SK-N-SH (cell line): ENCODE results near the gene MAP3K7CL. TPM values are rescaled to one million over a fixed set of nuclear protein-coding genes. Genes with fewer than 3 reads are reported as not detected.
A peak's percentile ranks its signal among the peaks of the same experiment; 100 is the strongest.

Source experiments
- CTCF ChIA-PET: fragments of 300-600, 350-600 bp; formaldehyde crosslinking; extraction: SDS; loops from one replicate; lab custom pipeline; 2021; lab: Yijun Ruan, JAX
- POLR2A ChIA-PET: fragments of 350-600 bp; sonication (Branson Sonifier 250); formaldehyde crosslinking; extraction: SDS; loops from one replicate; lab custom pipeline; 2020; ENCODE audit warnings: antibody characterized with exemption, inconsistent platforms; lab: Yijun Ruan, JAX
- DNase-seq: peaks from one replicate; pipeline ENCODE4 v3.0.0; 2012
- H2AFZ ChIP-seq: fragments of 200-600 bp; sonication (generic); 2 replicates; pipeline ENCODE4 v1.8.1; 2016; ENCODE audit warnings: antibody characterized with exemption, mild to moderate bottlenecking, low read depth
- H3F3A ChIP-seq: fragments of 200-600 bp; sonication (generic); replicated peaks from 2 replicates; pipeline ENCODE3; 2016; ENCODE audit warnings: antibody characterized with exemption, mild to moderate bottlenecking; ENCODE audit not compliant: insufficient read depth
- H3K27ac ChIP-seq, 2 experiments: fragments of 200-500 bp in 1 of 2; fragments of 200-600 bp in 1 of 2; sonication (Bioruptor generic) in 1 of 2; sonication (generic), shearing (Covaris generic) in 1 of 2; 2 replicates each; pipeline versions ENCODE4 v1.5.1 to v1.6.1; 2014 to 2016; ENCODE audit warnings: low read depth in 2 of 2, inconsistent platforms in 1 of 2, low read length in 1 of 2, mild to moderate bottlenecking in 1 of 2, mixed read lengths in 1 of 2
- H3K27me3 ChIP-seq: fragments of 200-600 bp; sonication (generic), shearing (Covaris generic); 2 replicates; pipeline ENCODE4 v1.6.1; 2016; ENCODE audit warnings: mixed run types; ENCODE audit not compliant: insufficient read depth
- H3K36me3 ChIP-seq, 2 experiments: fragments of 200-500 bp in 1 of 2; fragments of 200-600 bp in 1 of 2; sonication (Bioruptor generic) in 1 of 2; sonication (generic) in 1 of 2; replicated peaks in 1 of 2; 2 replicates each; pipeline versions ENCODE3 to v1.5.1; 2014 to 2016; ENCODE audit warnings: low read length in 1 of 2, mild to moderate bottlenecking in 1 of 2; ENCODE audit not compliant: insufficient read depth in 2 of 2, control insufficient read depth in 1 of 2
- H3K4me1 ChIP-seq, 2 experiments: fragments of 200-500 bp in 1 of 2; fragments of 200-600 bp in 1 of 2; sonication (Bioruptor generic) in 1 of 2; sonication (generic), shearing (Covaris generic) in 1 of 2; 2 replicates each; pipeline versions ENCODE4 v1.5.1 to v1.6.1; 2014 to 2016; ENCODE audit warnings: low read depth in 1 of 2, low read length in 1 of 2, mixed run types in 1 of 2; ENCODE audit not compliant: insufficient read depth in 2 of 2, control insufficient read depth in 1 of 2
- H3K4me2 ChIP-seq: fragments of 200-600 bp; sonication (generic), shearing (Covaris generic); 2 replicates; pipeline ENCODE4 v1.6.1; 2017; ENCODE audit warnings: mixed run types
- H3K4me3 ChIP-seq, 2 experiments: fragments of 200-500 bp in 1 of 2; fragments of 200-600 bp in 1 of 2; sonication (Bioruptor generic) in 1 of 2; sonication (generic), shearing (Covaris generic) in 1 of 2; 2 replicates each; pipeline versions ENCODE4 v1.5.1 to v1.8.1; 2014 to 2016; ENCODE audit warnings: low read depth in 2 of 2, inconsistent platforms in 1 of 2, low read length in 1 of 2, mild to moderate bottlenecking in 1 of 2, mixed read lengths in 1 of 2, moderate library complexity in 1 of 2
- H3K79me2 ChIP-seq: fragments of 200-600 bp; sonication (generic); 2 replicates; pipeline ENCODE4 v1.8.1; 2017; ENCODE audit warnings: mild to moderate bottlenecking; ENCODE audit not compliant: insufficient read depth
- H3K9ac ChIP-seq: fragments of 200-600 bp; sonication (generic); 2 replicates; pipeline ENCODE4 v1.6.1; 2017; ENCODE audit warnings: mixed run types
- H3K9me2 ChIP-seq: fragments of 200-600 bp; sonication (generic); 2 replicates; pipeline ENCODE4 v1.6.1; 2017; ENCODE audit warnings: mixed run types
- H3K9me3 ChIP-seq: fragments of 200-600 bp; sonication (generic); 2 replicates; pipeline ENCODE4 v1.6.1; 2017; ENCODE audit warnings: mixed run types, mild to moderate bottlenecking, moderate library complexity
- H4K20me1 ChIP-seq: fragments of 200-600 bp; sonication (generic); 2 replicates; pipeline ENCODE4 v1.6.1; 2017; ENCODE audit warnings: mild to moderate bottlenecking, mixed run types; ENCODE audit not compliant: insufficient read depth
- CHD2 ChIP-seq: fragments of 150-350 bp; IDR thresholded peaks from 2 replicates; pipeline ENCODE4 v1.6.1; 2018; ENCODE audit warnings: low read length; ENCODE audit not compliant: partially characterized antibody
- EZH2phosphoT487 ChIP-seq: fragments of 200-600 bp; sonication (generic); IDR thresholded peaks from 2 replicates; pipeline ENCODE4 v1.6.1; 2017; ENCODE audit warnings: low read depth, mixed run types, mild to moderate bottlenecking, antibody characterized with exemption, moderate library complexity, borderline replicate concordance
- FOSL2 ChIP-seq: IDR thresholded peaks from 2 replicates; pipeline ENCODE4 v1.4.0; 2012; ENCODE audit warnings: low read depth, mild to moderate bottlenecking, moderate library complexity, borderline replicate concordance
- FOXJ3 ChIP-seq: sonication (generic); formaldehyde crosslinking; IDR thresholded peaks from 2 replicates; pipeline ENCODE4 v1.5.1; 2020; ENCODE audit warnings: mild to moderate bottlenecking, missing genetic modification reagents
- FOXM1 ChIP-seq: IDR thresholded peaks from 2 replicates; pipeline ENCODE4 v1.4.0; 2012; ENCODE audit warnings: low read depth, mild to moderate bottlenecking
- GABPA ChIP-seq: IDR thresholded peaks from 2 replicates; pipeline ENCODE4 v1.4.0; 2012; ENCODE audit warnings: low read depth, mild to moderate bottlenecking
- GATA2 ChIP-seq: sonication (generic); formaldehyde crosslinking; IDR thresholded peaks from 2 replicates; pipeline ENCODE4 v1.5.0; 2020; ENCODE audit warnings: mild to moderate bottlenecking, missing genetic modification reagents
- JUND ChIP-seq: IDR thresholded peaks from 2 replicates; pipeline ENCODE4 v1.4.0; 2012
- NRF1 ChIP-seq: IDR thresholded peaks from 2 replicates; pipeline ENCODE4 v1.6.1; 2012; ENCODE audit warnings: low read depth, mild to moderate bottlenecking, low read length
- POLR2AphosphoS5 ChIP-seq: IDR thresholded peaks from 2 replicates; pipeline ENCODE4 v1.6.1; 2012; ENCODE audit warnings: low read depth, low read length
- RCOR1 ChIP-seq: fragments of 150-350 bp; IDR thresholded peaks from 2 replicates; pipeline ENCODE4 v1.6.1; 2017; ENCODE audit warnings: antibody characterized with exemption, low read length
- REST ChIP-seq: IDR thresholded peaks from 2 replicates; pipeline ENCODE4 v1.6.1; 2012; ENCODE audit warnings: mild to moderate bottlenecking, low read depth, low read length, moderate library complexity
- RXRA ChIP-seq: IDR thresholded peaks from 2 replicates; pipeline ENCODE4 v1.4.0; 2012; ENCODE audit warnings: low read depth, mild to moderate bottlenecking, borderline replicate concordance
- TAF1 ChIP-seq: IDR thresholded peaks from 2 replicates; pipeline ENCODE4 v1.6.1; 2012; ENCODE audit warnings: low read depth, mild to moderate bottlenecking, low read length, moderate library complexity, borderline replicate concordance
- TCF12 ChIP-seq: IDR thresholded peaks from 2 replicates; pipeline ENCODE4 v1.4.0; 2012
- TEAD4 ChIP-seq: IDR thresholded peaks from 2 replicates; pipeline ENCODE4 v1.4.0; 2012; ENCODE audit warnings: mild to moderate bottlenecking, borderline replicate concordance; ENCODE audit not compliant: insufficient read depth
- WGBS: methylation state at CpG from one replicate; pipeline ENCODE4 v1.1.6; 2017; ENCODE audit warnings: low lambda C conversion rate; 5-methylcytosine and 5-hydroxymethylcytosine counted together
- polyA plus RNA-seq, 3 experiments: library from polyadenylated mRNA; depleted of rRNA; stranded (reverse); fragments of >200 nt; gene quantifications; 2 replicates each; pipeline ENCODE4 v1.2.3, GENCODE V29; 2012
- TF ChIP-seq, protein P1 (sequence below): IDR thresholded peaks from 2 replicates; pipeline ENCODE4 v1.4.0; 2012; ENCODE audit warnings: low read depth
- TF ChIP-seq, protein P2 (sequence below): IDR thresholded peaks from 2 replicates; pipeline ENCODE4; 2012
- TF ChIP-seq, protein P3 (sequence below): IDR thresholded peaks from 2 replicates; pipeline ENCODE4 v1.4.0; 2012; ENCODE audit warnings: low read depth, borderline replicate concordance

Gene MAP3K7CL
- polyA plus RNA-seq, 1 of the 3 experiments (the other 2 are of a cell fraction): 2.3 TPM

- peak; percentile 71 for TF ChIP-seq CHD2
- TF ChIP-seq EZH2phosphoT487: no peak
- TF ChIP-seq TAF1: no peak; the same call in 1 of the 2 replicates
- TF ChIP-seq GABPA: no peak
- TF ChIP-seq, protein P1, sequence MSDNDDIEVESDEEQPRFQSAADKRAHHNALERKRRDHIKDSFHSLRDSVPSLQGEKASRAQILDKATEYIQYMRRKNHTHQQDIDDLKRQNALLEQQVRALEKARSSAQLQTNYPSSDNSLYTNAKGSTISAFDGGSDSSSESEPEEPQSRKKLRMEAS: no peak; the same call in 1 of the 2 replicates
- peak; percentile 9; the same call in 1 of the 2 replicates for TF ChIP-seq JUND
- no peak for TF ChIP-seq FOXM1
- TF ChIP-seq FOXJ3: no peak
- peak; percentile 94 for TF ChIP-seq TCF12
- 0 out of 2 replicates have a peak, but pooled peaks have one; percentile 35 for TF ChIP-seq GATA2
- TF ChIP-seq FOSL2: no peak
These were observed 62.6 kb downstream of the MAP3K7CL start (continued) for GRCh38 chr21:29193072-29193471.

GRCh38 chr21:29193901-29194300, 63.5 kb downstream of the MAP3K7CL start:
- peak overlapping the region; percentile 81 for H3K4me2 ChIP-seq
- TF ChIP-seq, protein P2, sequence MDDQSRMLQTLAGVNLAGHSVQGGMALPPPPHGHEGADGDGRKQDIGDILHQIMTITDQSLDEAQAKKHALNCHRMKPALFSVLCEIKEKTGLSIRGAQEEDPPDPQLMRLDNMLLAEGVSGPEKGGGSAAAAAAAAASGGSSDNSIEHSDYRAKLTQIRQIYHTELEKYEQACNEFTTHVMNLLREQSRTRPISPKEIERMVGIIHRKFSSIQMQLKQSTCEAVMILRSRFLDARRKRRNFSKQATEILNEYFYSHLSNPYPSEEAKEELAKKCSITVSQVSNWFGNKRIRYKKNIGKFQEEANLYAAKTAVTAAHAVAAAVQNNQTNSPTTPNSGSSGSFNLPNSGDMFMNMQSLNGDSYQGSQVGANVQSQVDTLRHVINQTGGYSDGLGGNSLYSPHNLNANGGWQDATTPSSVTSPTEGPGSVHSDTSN: peak; percentile 52; the same call in 1 of the 2 replicates
- TF ChIP-seq, protein P3, sequence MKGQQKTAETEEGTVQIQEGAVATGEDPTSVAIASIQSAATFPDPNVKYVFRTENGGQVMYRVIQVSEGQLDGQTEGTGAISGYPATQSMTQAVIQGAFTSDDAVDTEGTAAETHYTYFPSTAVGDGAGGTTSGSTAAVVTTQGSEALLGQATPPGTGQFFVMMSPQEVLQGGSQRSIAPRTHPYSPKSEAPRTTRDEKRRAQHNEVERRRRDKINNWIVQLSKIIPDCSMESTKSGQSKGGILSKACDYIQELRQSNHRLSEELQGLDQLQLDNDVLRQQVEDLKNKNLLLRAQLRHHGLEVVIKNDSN: no peak
- H3K79me2 ChIP-seq: peaks cover 40% of the 10 kb centered on the region
- H3K36me3 ChIP-seq: no peaks in the 10 kb centered on the region
- H3K9me2 ChIP-seq: no peaks in the 10 kb centered on the region
- H3K9me3 ChIP-seq: no peaks in the 10 kb centered on the region
- peaks cover 58% of the 10 kb centered on the region for H3F3A ChIP-seq
- ChIA-PET POLR2A (no interaction called here), CTCF (no interaction called here)
- 34% methylated on average over 6 of the region's 6 CpGs for WGBS
- H3K4me3 ChIP-seq: peak overlapping the region; percentile 50 to 64; a peak in 3 of 4 replicates
- peak overlapping the region; percentile 78 to 97; a peak in 3 of 4 replicates for H3K27ac ChIP-seq
- no peak for DNase-seq
- H4K20me1 ChIP-seq: no peaks in the 10 kb centered on the region
- H2AFZ ChIP-seq: peak overlapping the region; percentile 80; the same call in 1 of the 2 replicates
- H3K9ac ChIP-seq: peak overlapping the region; percentile 92
- peaks cover 4 to 19% of the 10 kb centered on the region in 2 experiments for H3K4me1 ChIP-seq
- no peaks in the 10 kb centered on the region for H3K27me3 ChIP-seq

GRCh38 chr21:29194342-29194741, 63.9 kb downstream of the MAP3K7CL start:
- Histone ChIP-seq H3K36me3 (no peaks in the 10 kb centered on the region), H2AFZ (peak overlapping the region; percentile 67), H3K27me3 (no peaks in the 10 kb centered on the region), H3F3A (peaks cover 55% of the 10 kb centered on the region), H3K4me3 (peak overlapping the region; percentile 50 to 64), H4K20me1 (no peaks in the 10 kb centered on the region), H3K9ac (peak overlapping the region; percentile 92), H3K9me2 (no peaks in the 10 kb centered on the region), H3K9me3 (no peaks in the 10 kb centered on the region), H3K27ac (peak overlapping the region; percentile 78 to 97; a peak in 3 of 4 replicates), H3K79me2 (peaks cover 45% of the 10 kb centered on the region), H3K4me2 (peak overlapping the region; percentile 81), H3K4me1 (peaks cover 4 to 16% of the 10 kb centered on the region in 2 experiments)
- CTCF ChIA-PET: interaction anchor here (0.6 to 0.9 kb wide), 2 partner anchors 9 to 21 kb away, joined by 3 read pairs; no protein-coding TSS in a partner anchor
- POLR2A ChIA-PET: no interaction called here
- DNase-seq: no peak
- TF ChIP-seq FOSL2 (no peak), POLR2AphosphoS5 (0 out of 2 replicates have a peak, but pooled peaks have one; percentile 0), EZH2phosphoT487 (no peak), RXRA (no peak), REST (no peak), TEAD4 (0 out of 2 replicates have a peak, but pooled peaks have one; percentile 20), RCOR1 (no peak), NRF1 (no peak), TCF12 (no peak)
- 24% methylated on average over 3 of the region's 3 CpGs for WGBS
